Heart left ventricle (tissue), 16 donors: ENCODE data around the gene GALNT18. TPM values are rescaled to one million over a fixed set of nuclear protein-coding genes. Genes with fewer than 3 reads are reported as not detected.

Experiments
- ATAC-seq, 4 donors: fragments of 200-7000 bp; cut with Tn5 transposase; one replicate each; pipeline ENCODE4 v1.9.1; 2020 to 2022; ENCODE audit warnings: moderate library complexity in 4 of 4, mild to moderate bottlenecking in 3 of 4, moderate number of reproducible peaks in 1 of 4
- DNase-seq, 5 donors: peaks; one replicate each; pipeline ENCODE4 v3.0.0-alpha.2; 2020
- H3K27ac ChIP-seq, 12 donors: fragments of 200-600 bp; sonication (generic) in 4 of 12; one replicate each; pipeline versions ENCODE4 v1.5.0 to v1.8.0; 2016 to 2022; ENCODE audit warnings: mild to moderate bottlenecking in 2 of 12
- H3K27me3 ChIP-seq, 9 donors: fragments of 200-600 bp; sonication (generic) in 2 of 9; one replicate each; pipeline versions ENCODE4 v1.5.1 to v1.8.0; 2016 to 2022; ENCODE audit warnings: mild to moderate bottlenecking in 3 of 9
- H3K36me3 ChIP-seq, 9 donors: fragments of 200-600 bp; sonication (generic) in 2 of 9; one replicate each; pipeline versions ENCODE4 v1.5.0 to v1.8.0; 2018 to 2022; ENCODE audit warnings: mild to moderate bottlenecking in 2 of 9
- H3K4me1 ChIP-seq, 12 donors: fragments of 200-600 bp; sonication (generic) in 4 of 12; one replicate each; pipeline versions ENCODE4 v1.5.0 to v1.8.0; 2016 to 2022; ENCODE audit warnings: mild to moderate bottlenecking in 3 of 12
- H3K4me3 ChIP-seq, 12 donors: fragments of 200-600 bp; sonication (generic) in 4 of 12; one replicate each; pipeline versions ENCODE4 v1.5.0 to v1.8.0; 2017 to 2022; ENCODE audit warnings: mild to moderate bottlenecking in 9 of 12, moderate library complexity in 4 of 12
- H3K9me3 ChIP-seq, 12 donors: fragments of 200-600 bp; sonication (generic) in 4 of 12; one replicate each; pipeline versions ENCODE4 v1.5.0 to v1.8.0; 2016 to 2022; ENCODE audit warnings: mild to moderate bottlenecking in 1 of 12
- POLR2A ChIP-seq, 2 donors: fragments of 450-650 bp; IDR thresholded peaks; one replicate each; pipeline ENCODE4 v1.6.1; 2017; ENCODE audit warnings: antibody characterized with exemption in 2 of 2, mild to moderate bottlenecking in 2 of 2, moderate library complexity in 2 of 2
- WGBS, 4 donors: extraction: QIAGEN DNeasy Blood & Tissue Kit in 2 of 4; methylation state at CpG; one replicate each; pipeline versions ENCODE4 v1.1.5 to v1.1.7; 2013 to 2018; 5-methylcytosine and 5-hydroxymethylcytosine counted together
- intact Hi-C, 10 donors: fragments of 100-400 bp; cut with DNase I; formaldehyde crosslinking; loops; one replicate each; pipeline versions ENCODE4 v1.11.1 to v1.14.2; 2022
- polyA plus RNA-seq, 2 donors: library from polyadenylated mRNA; stranded (reverse); fragments of 200-250 nt; gene quantifications; one replicate each; pipeline ENCODE4 v1.2.3, GENCODE V29; 2013
- total RNA-seq, 9 donors: library from RNA; depleted of rRNA in 2 of 9; stranded (reverse); fragments of >200 nt in 2 of 9; fragmentation: NEBNext Ultra II Directional in 3 of 9; extraction: Animal tissue kit (Norgen Biotek cat#: 25700) in 3 of 9; gene quantifications; one replicate each; pipeline versions ENCODE4 v1.1.0 to v1.2.4, GENCODE V29; 2016 to 2023
- TF ChIP-seq, protein P1 (sequence below), 12 donors: fragments of 200-600 bp; sonication (generic) in 4 of 12; IDR thresholded peaks; one replicate each; pipeline versions ENCODE4 v1.5.0 to v1.8.0; 2018 to 2022; ENCODE audit warnings: antibody characterized with exemption in 12 of 12, mild to moderate bottlenecking in 5 of 12
- donor health status: ischemic (EF 13 %, LVEDD 7.1; RV severe dilation, severe dysfunction).
- donor health status: healthy with polysubstance abuse.
- donor health status: DM: no; HTN: yes; CAD: no.
- donor health status: DM: no; HTN: no; CAD: no.
- donor health status: ischemic (EF 25% LVEDD 6.9; RV normal size, moderate dysfunction).
- donor health status: ischemic (EF 25% LVEDD 5.7; RV mildly dilated, moderate dysfunction).
- donor health status: healthy.
- donor health status: DM: yes; HTN: yes; CAD: no.
- donor health status: ischemic (EF 35%, LVEDD 5.7; RV mildly dilated, moderate dysfunction).
- donor health status: nonischemic (EF 11% LVEDD 7.7; RV severe dilation, severe dysfunction).
- donor health status: DM: yes; HTN: yes; CAD: no.
- donor health status: PGD.
- donor health status: ischemic (EF 29% LVEDD 5.4; RV normal size, mild dysfunction).
- donor health status: nonischemic (EF 23%, LVEDD 6.1; RV moderate dilation, normal function).

The GALNT18 gene
- total and polyA plus RNA-seq, 11 donors = 9.0 to 31.8 (median 17.3) TPM

- Histone ChIP-seq H3K4me3 (no peak overlapping the region), H3K4me1 (peaks cover 0 to 10% (median 6%) of the 10 kb centered on the region in 12 donors), H3K9me3 (no peaks in the 10 kb centered on the region), H3K27ac (no peak overlapping the region), H3K27me3 (peaks cover 0 to 12% (median 0%) of the 10 kb centered on the region in 9 donors), H3K36me3 (no peaks in the 10 kb centered on the region)
- DNase-seq (no peak), ATAC-seq (no peak)
- WGBS, 4 donors = 90 to 100% (median 97%) methylated on average over 1 of the region's 1 CpG
- no peak for TF ChIP-seq POLR2A (IDR thresholded peaks at IDR 0.05)
- TF ChIP-seq, protein P1, sequence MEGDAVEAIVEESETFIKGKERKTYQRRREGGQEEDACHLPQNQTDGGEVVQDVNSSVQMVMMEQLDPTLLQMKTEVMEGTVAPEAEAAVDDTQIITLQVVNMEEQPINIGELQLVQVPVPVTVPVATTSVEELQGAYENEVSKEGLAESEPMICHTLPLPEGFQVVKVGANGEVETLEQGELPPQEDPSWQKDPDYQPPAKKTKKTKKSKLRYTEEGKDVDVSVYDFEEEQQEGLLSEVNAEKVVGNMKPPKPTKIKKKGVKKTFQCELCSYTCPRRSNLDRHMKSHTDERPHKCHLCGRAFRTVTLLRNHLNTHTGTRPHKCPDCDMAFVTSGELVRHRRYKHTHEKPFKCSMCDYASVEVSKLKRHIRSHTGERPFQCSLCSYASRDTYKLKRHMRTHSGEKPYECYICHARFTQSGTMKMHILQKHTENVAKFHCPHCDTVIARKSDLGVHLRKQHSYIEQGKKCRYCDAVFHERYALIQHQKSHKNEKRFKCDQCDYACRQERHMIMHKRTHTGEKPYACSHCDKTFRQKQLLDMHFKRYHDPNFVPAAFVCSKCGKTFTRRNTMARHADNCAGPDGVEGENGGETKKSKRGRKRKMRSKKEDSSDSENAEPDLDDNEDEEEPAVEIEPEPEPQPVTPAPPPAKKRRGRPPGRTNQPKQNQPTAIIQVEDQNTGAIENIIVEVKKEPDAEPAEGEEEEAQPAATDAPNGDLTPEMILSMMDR (IDR thresholded peaks at IDR 0.05) = no peak
- intact Hi-C loops = loop anchor here in 6 of 10 donors (10.0 kb wide), 4 partner anchors 159 to 601 kb away; no protein-coding TSS in a partner anchor
Observed at GRCh38 chr11:11626128-11626527, 4.3 kb upstream of the GALNT18 start.

DNA sequence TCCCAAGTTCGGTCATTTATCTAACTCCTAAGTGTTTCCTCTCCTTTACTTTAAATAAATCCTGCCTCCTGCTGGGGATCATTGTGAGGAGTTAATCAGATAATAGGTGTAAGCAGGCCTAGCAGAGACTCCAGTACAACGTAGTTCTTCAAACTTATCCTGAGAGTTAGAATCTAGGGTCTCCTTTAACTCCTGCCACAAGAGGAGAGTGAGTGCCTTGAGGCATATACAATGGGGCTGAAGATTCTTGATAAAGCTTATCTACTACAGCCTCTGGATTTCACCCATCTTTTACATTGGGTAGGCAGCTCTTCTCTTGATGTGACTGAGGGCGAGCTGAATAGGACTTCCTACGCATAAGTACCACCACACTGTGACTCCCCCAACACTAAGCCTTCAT, 3.1 kb upstream of the GALNT18 start:
- 88 to 92% (median 88%) methylated on average over 4 of the region's 4 CpGs for WGBS, 4 donors

GRCh38 chr11:11624204-11624603, 2.4 kb upstream of the GALNT18 start:
- no peak for ATAC-seq
- TF ChIP-seq, protein P1 (IDR thresholded peaks at IDR 0.05) = no peak
- no peak for TF ChIP-seq POLR2A (IDR thresholded peaks at IDR 0.05)
- DNase-seq = no peak
- peaks cover 0 to 26% (median 0%) of the 10 kb centered on the region in 9 donors for H3K27me3 ChIP-seq
- H3K9me3 ChIP-seq = no peaks in the 10 kb centered on the region
- intact Hi-C loops = loop anchor here (5.0 to 10.0 kb wide), 14 partner anchors 57 to 599 kb away; no protein-coding TSS in a partner anchor
- H3K36me3 ChIP-seq = no peaks in the 10 kb centered on the region
- 76 to 86% (median 82%) methylated on average over 3 of the region's 3 CpGs for WGBS, 4 donors
- H3K4me1 ChIP-seq = peaks cover 0 to 27% (median 6%) of the 10 kb centered on the region in 12 donors
- H3K4me3 ChIP-seq = no peak overlapping the region
- peak overlapping the region in 1 of 12 donors; percentile 82 for H3K27ac ChIP-seq

More for the DNA sequence above, 3.1 kb upstream of the GALNT18 start:
- DNase-seq (no peak), ATAC-seq (no peak)
- no peak overlapping the region for H3K27ac ChIP-seq
- TF ChIP-seq, protein P1 (IDR thresholded peaks at IDR 0.05) = peak in 2 of 12 donors; percentile 5 to 14
- TF ChIP-seq POLR2A (IDR thresholded peaks at IDR 0.05) = no peak
- no peak overlapping the region for H3K4me3 ChIP-seq
- peaks cover 0 to 20% (median 6%) of the 10 kb centered on the region in 12 donors for H3K4me1 ChIP-seq
- intact Hi-C loops = loop anchor here (5.0 to 10.0 kb wide), 14 partner anchors 58 to 600 kb away; no protein-coding TSS in a partner anchor
- no peaks in the 10 kb centered on the region for H3K9me3 ChIP-seq
- H3K36me3 ChIP-seq = no peaks in the 10 kb centered on the region
- peaks cover 0 to 24% (median 0%) of the 10 kb centered on the region in 9 donors for H3K27me3 ChIP-seq

DNA sequence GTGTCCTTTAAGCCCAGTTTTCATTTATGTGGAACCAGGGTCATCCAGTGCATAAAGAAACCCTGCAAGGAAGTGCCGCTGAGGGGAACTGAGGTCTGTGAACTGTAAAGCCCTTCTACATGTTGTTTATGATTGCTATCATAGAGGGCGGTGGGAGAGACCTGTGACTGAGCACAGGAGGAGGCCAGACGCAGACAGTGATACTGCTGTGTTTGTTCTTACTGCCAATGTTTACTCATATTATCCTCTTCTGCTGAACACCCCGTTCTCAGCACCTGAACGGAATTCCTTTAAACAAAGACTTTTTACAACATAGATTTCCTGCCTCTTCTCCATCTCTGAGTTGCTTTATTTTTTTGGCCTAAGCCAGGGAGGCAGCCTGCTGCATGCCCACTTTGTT, 967 bp upstream of the GALNT18 start:
- no peaks in the 10 kb centered on the region for H3K36me3 ChIP-seq
- H3K27ac ChIP-seq = peak overlapping the region in 4 of 12 donors; percentile 14 to 82 (median 44)
- intact Hi-C loops = loop anchor here (5.0 to 10.0 kb wide), 14 partner anchors 55 to 598 kb away; no protein-coding TSS in a partner anchor
- 57 to 67% (median 65%) methylated on average over 5 of the region's 5 CpGs for WGBS, 4 donors
- peaks cover 0 to 41% (median 12%) of the 10 kb centered on the region in 12 donors for H3K4me1 ChIP-seq
- peaks cover 0 to 26% (median 0%) of the 10 kb centered on the region in 9 donors for H3K27me3 ChIP-seq
- TF ChIP-seq, protein P1 (IDR thresholded peaks at IDR 0.05) = no peak
- no peak for TF ChIP-seq POLR2A (IDR thresholded peaks at IDR 0.05)
- no peaks in the 10 kb centered on the region for H3K9me3 ChIP-seq
- H3K4me3 ChIP-seq = no peak overlapping the region
- peak in 1 of 4 donors; percentile 5 for ATAC-seq
- DNase-seq = no peak
